Fibroblast of lung (primary cell): Measurements from ENCODE around the gene PDE9A. TPM values are rescaled to one million over a fixed set of nuclear protein-coding genes. Genes with fewer than 3 reads are reported as not detected.

Source experiments
- DNase-seq, 2 donors: peaks; one replicate each; pipeline versions ENCODE4 v3.0.0 to v3.0.0-alpha.2; 2010; ENCODE audit warnings: low read depth in 2 of 2
- H2AFZ ChIP-seq: 2 replicates; pipeline ENCODE4 v1.5.1; 2012; ENCODE audit warnings: low read length, control low read depth, inconsistent platforms
- H3K27ac ChIP-seq: 2 replicates; pipeline ENCODE4 v1.5.1; 2011; ENCODE audit warnings: low read length, control low read depth; ENCODE audit not compliant: insufficient read depth
- H3K27me3 ChIP-seq: 2 replicates; pipeline ENCODE4 v1.5.1; 2011; ENCODE audit warnings: mild to moderate bottlenecking, low read length; ENCODE audit not compliant: control insufficient read depth, insufficient read depth
- H3K36me3 ChIP-seq: 2 replicates; pipeline ENCODE4 v1.5.1; 2011; ENCODE audit warnings: low read length; ENCODE audit not compliant: control insufficient read depth, insufficient read depth
- H3K4me1 ChIP-seq: 2 replicates; pipeline ENCODE4 v1.5.1; 2011; ENCODE audit warnings: low read length; ENCODE audit not compliant: control insufficient read depth, insufficient read depth; ENCODE audit errors: extremely low read depth
- H3K4me2 ChIP-seq: 2 replicates; pipeline ENCODE4 v1.5.1; 2011; ENCODE audit warnings: low read length, control low read depth; ENCODE audit not compliant: insufficient read depth; ENCODE audit errors: extremely low read depth
- H3K4me3 ChIP-seq, 4 experiments: fragments of 200-600 bp in 1 of 4; sonication (generic) in 1 of 4; replicated peaks in 1 of 4; 2 replicates each; pipeline ENCODE4 v1.5.1; 2011 to 2016; ENCODE audit warnings: low read length in 4 of 4, low read depth in 3 of 4, mild to moderate bottlenecking in 3 of 4, control low read depth in 2 of 4, inconsistent platforms in 1 of 4, mixed read lengths in 1 of 4; ENCODE audit not compliant: insufficient read depth in 1 of 4; ENCODE audit errors: control extremely low read depth in 1 of 4
- H3K79me2 ChIP-seq: 2 replicates; pipeline ENCODE4 v1.5.1; 2012; ENCODE audit warnings: mild to moderate bottlenecking, low read length, inconsistent platforms; ENCODE audit not compliant: control insufficient read depth, insufficient read depth
- H3K9ac ChIP-seq: 2 replicates; pipeline ENCODE4 v1.5.1; 2011; ENCODE audit warnings: mild to moderate bottlenecking, low read length, control low read depth; ENCODE audit not compliant: insufficient read depth
- H3K9me3 ChIP-seq: 2 replicates; pipeline ENCODE4 v1.5.1; 2012; ENCODE audit warnings: low read depth, low read length; ENCODE audit not compliant: control insufficient read depth, insufficient read depth
- H4K20me1 ChIP-seq: 2 replicates; pipeline ENCODE4 v1.5.1; 2011; ENCODE audit warnings: low read length; ENCODE audit not compliant: control insufficient read depth, insufficient read depth; ENCODE audit errors: extremely low read depth
- EZH2 ChIP-seq: IDR thresholded peaks from 2 replicates; pipeline ENCODE4 v1.5.1; 2012; ENCODE audit warnings: low read length, control low read depth, mild to moderate bottlenecking; ENCODE audit errors: missing control alignments
- polyA plus RNA-seq, 2 donors: library from polyadenylated mRNA; depleted of rRNA in 1 of 2; stranded (reverse) in 1 of 2; unstranded in 1 of 2; fragments of >200 nt; gene quantifications; 2 replicates each; pipeline ENCODE4 v1.2.1, GENCODE V29; 2011 to 2012; ENCODE audit warnings: missing spikeins in 1 of 2
- total RNA-seq: library from RNA; depleted of rRNA; stranded (reverse); fragments of >200 nt; gene quantifications from 2 replicates; pipeline ENCODE4 v1.2.1, GENCODE V29; 2014
- TF ChIP-seq, protein P1 (sequence below), 2 donors: IDR thresholded peaks in 1 of 2; conservative IDR thresholded peaks in 1 of 2; 1 replicate in 1 of 2; 2 replicates in 1 of 2; pipeline ENCODE4 v1.5.1; 2011 to 2012; ENCODE audit warnings: low read length in 2 of 2, control low read depth in 1 of 2, inconsistent platforms in 1 of 2, low read depth in 1 of 2, mild to moderate bottlenecking in 1 of 2

The PDE9A gene
- total and polyA plus RNA-seq, 2 donors (not counting 1 experiment from before 2014, with no cell fraction given) = 1.8 to 4.4 TPM

GRCh38 chr21:42733037-42733627 is 79.7 kb downstream of the PDE9A start:
- H2AFZ ChIP-seq = no peak overlapping the region
- no peaks in the 10 kb centered on the region for H3K9me3 ChIP-seq
- no peaks in the 10 kb centered on the region for H3K27me3 ChIP-seq

DNA sequence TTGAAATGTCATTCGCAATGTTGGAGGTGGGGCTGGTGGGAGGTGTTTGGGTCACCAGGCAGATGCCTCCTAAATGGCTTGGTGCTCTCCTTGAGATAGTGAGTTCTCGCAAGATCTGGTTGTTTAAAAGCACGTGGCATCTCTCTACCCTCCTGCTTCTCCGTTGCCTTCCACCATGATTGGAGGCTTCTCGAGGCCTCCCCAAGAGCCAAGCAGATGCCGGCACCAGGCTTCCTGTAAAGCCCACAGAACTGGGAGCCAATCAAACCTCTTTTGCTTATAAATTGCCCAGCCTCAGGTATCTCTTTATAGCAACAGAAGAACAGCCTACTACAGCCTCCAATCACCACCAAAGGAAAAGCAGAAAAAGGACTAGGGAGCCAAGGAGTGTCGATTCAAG is 80.5 kb downstream of the PDE9A start:
- Histone ChIP-seq H3K9ac (no peak overlapping the region), H3K4me2 (no peak overlapping the region), H3K4me1 (no peaks in the 10 kb centered on the region), H4K20me1 (no peaks in the 10 kb centered on the region), H3K27me3 (no peaks in the 10 kb centered on the region), H3K4me3 (no peak overlapping the region), H2AFZ (no peak overlapping the region), H3K36me3 (no peaks in the 10 kb centered on the region), H3K27ac (no peak overlapping the region), H3K9me3 (no peaks in the 10 kb centered on the region), H3K79me2 (no peaks in the 10 kb centered on the region)
- DNase-seq = no peak
- TF ChIP-seq EZH2 = no peak
- TF ChIP-seq, protein P1, sequence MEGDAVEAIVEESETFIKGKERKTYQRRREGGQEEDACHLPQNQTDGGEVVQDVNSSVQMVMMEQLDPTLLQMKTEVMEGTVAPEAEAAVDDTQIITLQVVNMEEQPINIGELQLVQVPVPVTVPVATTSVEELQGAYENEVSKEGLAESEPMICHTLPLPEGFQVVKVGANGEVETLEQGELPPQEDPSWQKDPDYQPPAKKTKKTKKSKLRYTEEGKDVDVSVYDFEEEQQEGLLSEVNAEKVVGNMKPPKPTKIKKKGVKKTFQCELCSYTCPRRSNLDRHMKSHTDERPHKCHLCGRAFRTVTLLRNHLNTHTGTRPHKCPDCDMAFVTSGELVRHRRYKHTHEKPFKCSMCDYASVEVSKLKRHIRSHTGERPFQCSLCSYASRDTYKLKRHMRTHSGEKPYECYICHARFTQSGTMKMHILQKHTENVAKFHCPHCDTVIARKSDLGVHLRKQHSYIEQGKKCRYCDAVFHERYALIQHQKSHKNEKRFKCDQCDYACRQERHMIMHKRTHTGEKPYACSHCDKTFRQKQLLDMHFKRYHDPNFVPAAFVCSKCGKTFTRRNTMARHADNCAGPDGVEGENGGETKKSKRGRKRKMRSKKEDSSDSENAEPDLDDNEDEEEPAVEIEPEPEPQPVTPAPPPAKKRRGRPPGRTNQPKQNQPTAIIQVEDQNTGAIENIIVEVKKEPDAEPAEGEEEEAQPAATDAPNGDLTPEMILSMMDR (conservative IDR thresholded peaks at IDR 0.05 in 1 of 2, IDR thresholded peaks at IDR 0.05 in 1 of 2; ENCODE audit: low read depth in 1 of 2, low read length in 2 of 2) = no peak

More at GRCh38 chr21:42733037-42733627, 79.7 kb downstream of the PDE9A start:
- Histone ChIP-seq H3K36me3 (no peaks in the 10 kb centered on the region), H4K20me1 (no peaks in the 10 kb centered on the region), H3K9ac (no peak overlapping the region), H3K4me3 (no peak overlapping the region), H3K4me1 (no peaks in the 10 kb centered on the region), H3K27ac (no peak overlapping the region), H3K4me2 (no peak overlapping the region), H3K79me2 (no peaks in the 10 kb centered on the region)
- TF ChIP-seq, protein P1 (conservative IDR thresholded peaks at IDR 0.05 in 1 of 2, IDR thresholded peaks at IDR 0.05 in 1 of 2; ENCODE audit: low read depth in 1 of 2, low read length in 2 of 2) = no peak
- no peak for TF ChIP-seq EZH2
- peak in 1 of 2 donors; percentile 18 for DNase-seq

GRCh38 chr21:42734323-42734971 is 81.0 kb downstream of the PDE9A start:
- H4K20me1 ChIP-seq = no peaks in the 10 kb centered on the region
- no peak overlapping the region for H3K27ac ChIP-seq
- no peaks in the 10 kb centered on the region for H3K27me3 ChIP-seq
- no peaks in the 10 kb centered on the region for H3K79me2 ChIP-seq
- DNase-seq = no peak
- no peak overlapping the region for H3K4me3 ChIP-seq
- H3K36me3 ChIP-seq = no peaks in the 10 kb centered on the region
- no peak for TF ChIP-seq EZH2
- H3K9ac ChIP-seq = no peak overlapping the region
- H3K4me1 ChIP-seq = no peaks in the 10 kb centered on the region
- no peak overlapping the region for H2AFZ ChIP-seq
- H3K9me3 ChIP-seq = no peaks in the 10 kb centered on the region
- no peak overlapping the region for H3K4me2 ChIP-seq
